ENCODE measurements around the gene CDR2L.
"Not testable (repeated sequence)": the region's sequence is repeated elsewhere in the genome, so short reads cannot be mapped to it uniquely, and the experiment has no call there.

Gene CDR2L

DNA sequence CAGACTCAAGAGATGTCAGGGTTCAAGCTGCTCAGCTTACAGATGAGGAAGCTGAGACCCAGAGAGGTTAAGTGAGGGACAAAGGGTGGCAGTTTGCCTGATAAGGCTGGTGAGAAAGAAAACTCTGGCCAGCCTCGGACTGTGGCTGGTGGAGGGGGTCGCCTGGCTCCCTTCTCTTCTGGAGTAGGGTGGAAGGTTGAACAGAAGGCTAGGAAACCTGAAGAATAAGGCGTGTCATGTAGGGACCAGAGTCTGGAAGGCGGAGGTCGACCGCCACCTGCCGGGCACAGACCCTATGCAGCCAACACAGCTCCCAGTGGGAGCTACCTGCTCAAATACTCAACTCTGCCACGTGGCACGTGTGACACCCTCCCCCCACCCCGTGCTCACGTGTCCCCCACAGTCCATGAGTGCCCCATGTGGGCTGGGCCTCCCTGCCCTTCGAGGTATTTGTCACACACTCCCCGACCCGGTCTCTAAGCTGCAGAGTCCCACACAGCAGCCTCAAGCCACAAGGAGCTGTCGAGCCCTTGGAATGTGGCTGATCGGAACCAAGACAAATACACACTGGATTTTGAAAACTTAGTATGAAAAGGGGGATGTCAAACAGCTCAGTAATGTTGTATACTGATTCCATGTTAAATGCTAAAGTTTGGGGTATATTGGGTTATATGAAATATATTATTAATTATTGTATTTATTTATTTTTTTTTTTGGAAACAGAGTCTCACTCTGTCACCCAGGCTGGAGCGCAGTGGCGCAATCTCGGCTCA is 26.7 kb upstream of the CDR2L start:
- Histone ChIP-seq H3K4me3 (ENCODE audit: low read length) (no peak overlapping the region), H3K27me3 (ENCODE audit: insufficient read depth, low read length) (peaks cover 14% of the 10 kb centered on the region), H3K27ac (ENCODE audit: low read depth, low read length) (no peak overlapping the region), H3K9ac (ENCODE audit: low read depth, low read length) (no peak overlapping the region), H3K36me3 (ENCODE audit: insufficient read depth, low read length) (no peaks in the 10 kb centered on the region), H3K4me1 (ENCODE audit: insufficient read depth, low read length) (no peaks in the 10 kb centered on the region), H3K9me3 (ENCODE audit: insufficient read depth, low read depth, low read length) (no peaks in the 10 kb centered on the region)
- 35% methylated on average over 19 of the region's 19 CpGs for WGBS

DNA sequence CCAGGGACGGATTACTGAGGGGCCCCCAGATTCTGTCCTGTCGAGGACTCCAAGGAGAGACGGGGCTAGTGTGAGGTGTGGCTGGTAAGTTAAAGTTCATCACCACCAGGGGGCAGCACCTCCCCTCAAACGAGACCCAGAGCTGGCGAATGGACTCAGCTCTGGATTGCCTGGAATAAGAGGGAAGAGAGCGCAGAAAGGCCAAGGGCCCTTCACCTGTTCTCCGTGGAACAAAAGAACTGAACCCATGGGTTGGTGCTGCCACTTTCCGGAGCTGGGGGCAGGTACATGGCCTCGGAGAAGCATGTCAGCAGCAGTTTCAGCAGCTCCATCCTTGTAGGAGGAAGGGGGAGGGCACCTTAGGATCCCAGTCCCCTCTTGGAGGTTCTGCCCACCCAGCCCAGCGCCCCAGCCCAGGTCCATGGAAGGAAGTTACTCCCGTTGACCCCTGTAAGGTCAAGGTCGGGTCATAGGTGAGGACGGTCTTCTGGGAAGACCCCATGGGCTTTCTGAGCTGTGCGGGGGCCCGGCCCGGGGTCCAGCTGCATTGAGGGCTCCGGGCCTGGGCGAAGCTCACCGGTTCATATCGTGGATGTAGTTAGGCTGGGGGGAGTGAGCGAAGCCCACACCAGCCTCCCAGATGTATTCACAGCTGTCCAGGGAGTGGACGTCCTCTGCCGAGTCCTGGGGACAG is 25.6 kb upstream of the CDR2L start:
- Histone ChIP-seq H3K4me3 (ENCODE audit: low read length) (no peak overlapping the region), H3K9me3 (ENCODE audit: insufficient read depth, low read depth, low read length) (no peaks in the 10 kb centered on the region), H3K27ac (ENCODE audit: low read depth, low read length) (no peak overlapping the region), H3K27me3 (ENCODE audit: insufficient read depth, low read length) (peaks cover 14% of the 10 kb centered on the region), H3K36me3 (ENCODE audit: insufficient read depth, low read length) (no peaks in the 10 kb centered on the region), H3K9ac (ENCODE audit: low read depth, low read length) (no peak overlapping the region), H3K4me1 (ENCODE audit: insufficient read depth, low read length) (no peaks in the 10 kb centered on the region)
- WGBS = 60% methylated on average over 23 of the region's 23 CpGs

DNA sequence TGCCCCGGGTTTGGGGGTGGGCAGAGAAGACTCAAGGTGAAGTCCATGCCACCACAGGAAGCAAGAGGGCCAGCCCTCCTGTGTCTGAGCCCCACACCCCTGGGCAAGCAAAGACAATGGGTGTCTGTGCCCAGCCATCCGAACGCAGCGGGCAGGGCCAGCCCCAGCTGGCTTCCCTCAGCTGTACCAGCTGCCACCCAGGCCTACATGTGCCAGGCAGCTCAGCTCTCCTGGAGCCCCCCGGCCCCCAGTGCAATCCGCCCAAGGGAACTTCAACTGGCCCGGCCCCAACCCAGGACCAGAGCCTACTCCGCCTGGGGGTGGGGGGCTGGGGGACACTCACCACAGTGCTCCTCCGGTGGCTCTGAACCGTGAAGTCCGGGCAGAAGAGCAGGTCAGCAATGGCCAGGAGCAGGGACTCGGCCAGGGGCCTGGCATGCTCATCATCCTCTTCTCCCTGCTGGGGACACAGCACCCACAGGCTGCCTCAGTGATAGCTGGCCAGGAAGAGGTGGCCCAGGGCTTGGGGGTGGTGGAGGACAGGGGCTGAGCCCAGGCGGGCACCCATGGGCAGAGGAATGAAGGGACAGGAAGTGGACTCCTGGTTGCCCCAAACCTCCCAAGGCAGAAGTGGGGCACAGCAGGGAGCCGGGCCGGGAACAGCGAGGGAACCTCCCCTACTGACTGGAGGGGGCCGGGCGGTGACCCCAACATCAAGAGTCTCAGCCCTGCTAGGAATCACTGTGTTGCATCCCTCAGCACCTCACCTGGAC is 24.6 kb upstream of the CDR2L start:
- peaks cover 14% of the 10 kb centered on the region for H3K27me3 ChIP-seq (ENCODE audit: insufficient read depth, low read length)
- H3K4me1 ChIP-seq (ENCODE audit: insufficient read depth, low read length) = no peaks in the 10 kb centered on the region
- no peak overlapping the region for H3K9ac ChIP-seq (ENCODE audit: low read depth, low read length)
- no peaks in the 10 kb centered on the region for H3K9me3 ChIP-seq (ENCODE audit: insufficient read depth, low read depth, low read length)
- 91% methylated on average over 18 of the region's 18 CpGs for WGBS
- H3K27ac ChIP-seq (ENCODE audit: low read depth, low read length) = no peak overlapping the region
- no peak overlapping the region for H3K4me3 ChIP-seq (ENCODE audit: low read length)
- H3K36me3 ChIP-seq (ENCODE audit: insufficient read depth, low read length) = no peaks in the 10 kb centered on the region

DNA sequence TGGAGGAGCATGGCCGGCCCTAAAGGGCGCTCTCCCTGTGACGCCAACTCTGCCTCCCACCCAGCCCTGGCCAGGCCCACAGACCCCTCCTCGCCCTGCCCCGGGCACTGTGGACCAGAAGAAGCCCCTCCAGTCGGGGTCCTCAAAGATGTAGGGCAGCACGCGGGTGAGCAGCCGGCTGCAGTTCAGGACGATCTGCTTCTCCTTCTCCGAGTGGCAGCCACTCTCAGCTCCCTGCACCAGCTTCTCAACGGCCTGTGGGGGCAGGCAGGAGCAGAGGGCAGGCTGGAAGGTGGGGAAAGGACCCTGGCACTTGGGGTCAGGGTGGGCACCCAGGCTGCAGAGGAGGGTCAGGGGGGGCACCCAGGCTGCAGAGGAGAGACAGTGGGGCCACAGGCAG is 23.8 kb upstream of the CDR2L start:
- Histone ChIP-seq H3K27ac (ENCODE audit: low read depth, low read length) (no peak overlapping the region), H3K9me3 (ENCODE audit: insufficient read depth, low read depth, low read length) (no peaks in the 10 kb centered on the region), H3K4me3 (ENCODE audit: low read length) (no peak overlapping the region), H3K36me3 (ENCODE audit: insufficient read depth, low read length) (no peaks in the 10 kb centered on the region), H3K4me1 (ENCODE audit: insufficient read depth, low read length) (0 out of 2 replicates have a peak, but pooled peaks cover 3% of the 10 kb centered on the region), H3K27me3 (ENCODE audit: insufficient read depth, low read length) (peaks cover 8% of the 10 kb centered on the region; the same call in 1 of the 2 replicates), H3K9ac (ENCODE audit: low read depth, low read length) (no peak overlapping the region)
- WGBS = 78% methylated on average over 12 of the region's 12 CpGs

DNA sequence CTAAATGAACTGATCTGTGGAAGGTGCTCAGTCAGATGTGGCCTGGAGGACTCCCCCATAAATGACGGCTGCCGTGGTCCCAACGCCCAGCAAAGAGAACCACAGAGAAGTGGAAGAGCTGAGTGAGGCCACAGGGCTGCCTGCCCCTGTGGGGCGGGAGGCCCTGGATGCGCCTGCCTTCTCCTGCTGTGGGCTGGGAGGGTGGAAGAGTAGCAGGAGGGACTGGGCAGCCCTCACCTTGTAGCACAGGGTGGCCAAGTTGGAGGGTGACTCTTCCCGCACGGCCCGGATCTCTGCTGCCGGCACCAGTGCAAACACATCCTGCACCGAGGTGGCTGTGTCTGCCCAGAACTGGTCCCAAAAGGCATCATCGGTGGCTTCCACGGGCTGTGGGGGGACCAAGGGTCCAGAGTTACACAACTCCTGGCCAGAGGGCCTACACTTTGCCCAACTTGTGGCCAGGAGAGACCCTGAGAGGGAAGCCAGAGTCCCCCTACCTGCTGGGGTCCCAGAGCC is 23.1 kb upstream of the CDR2L start:
- 93% methylated on average over 12 of the region's 12 CpGs for WGBS
- Histone ChIP-seq H3K36me3 (ENCODE audit: insufficient read depth, low read length) (no peaks in the 10 kb centered on the region), H3K4me3 (ENCODE audit: low read length) (no peak overlapping the region), H3K9me3 (ENCODE audit: insufficient read depth, low read depth, low read length) (no peaks in the 10 kb centered on the region), H3K27ac (ENCODE audit: low read depth, low read length) (no peak overlapping the region), H3K9ac (ENCODE audit: low read depth, low read length) (no peak overlapping the region), H3K4me1 (ENCODE audit: insufficient read depth, low read length) (0 out of 2 replicates have a peak, but pooled peaks cover 3% of the 10 kb centered on the region), H3K27me3 (ENCODE audit: insufficient read depth, low read length) (0 out of 2 replicates have a peak, but pooled peaks cover 2% of the 10 kb centered on the region)

DNA sequence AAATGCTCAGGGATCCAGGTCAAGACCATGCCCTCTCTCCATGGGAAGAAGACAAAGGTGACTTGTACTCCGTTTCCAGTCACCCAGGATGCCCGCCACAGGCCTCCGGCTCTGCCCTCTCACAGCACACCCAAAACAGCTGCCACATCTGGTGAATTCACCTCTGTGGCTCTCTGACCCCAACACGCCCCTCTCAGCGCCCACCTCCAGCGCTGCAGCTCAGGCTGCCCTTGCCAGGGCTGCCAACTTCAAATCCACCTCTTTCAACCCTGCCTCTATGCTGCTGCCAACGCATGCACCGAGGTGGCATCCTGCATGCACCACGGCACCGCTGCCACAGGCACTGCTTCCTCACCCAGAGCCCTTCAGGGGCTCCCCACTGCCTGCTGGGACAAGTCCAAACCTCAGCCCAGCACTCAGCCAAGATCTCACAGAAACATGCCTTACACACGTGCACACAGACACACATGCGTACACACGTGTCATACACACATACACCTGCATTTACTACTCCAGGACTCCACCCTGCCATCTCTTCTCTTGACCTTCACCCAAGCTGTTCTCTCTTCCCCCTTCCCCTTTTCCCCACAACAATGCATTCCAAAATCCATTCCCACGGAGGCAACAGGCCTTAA is 22.3 kb upstream of the CDR2L start:
- Histone ChIP-seq H3K27me3 (ENCODE audit: insufficient read depth, low read length) (peaks cover 3% of the 10 kb centered on the region), H3K4me3 (ENCODE audit: low read length) (no peak overlapping the region), H3K27ac (ENCODE audit: low read depth, low read length) (no peak overlapping the region), H3K9ac (ENCODE audit: low read depth, low read length) (no peak overlapping the region), H3K9me3 (ENCODE audit: insufficient read depth, low read depth, low read length) (no peaks in the 10 kb centered on the region), H3K36me3 (ENCODE audit: insufficient read depth, low read length) (no peaks in the 10 kb centered on the region), H3K4me1 (ENCODE audit: insufficient read depth, low read length) (0 out of 2 replicates have a peak, but pooled peaks cover 3% of the 10 kb centered on the region)
- WGBS = 88% methylated on average over 14 of the region's 14 CpGs

DNA sequence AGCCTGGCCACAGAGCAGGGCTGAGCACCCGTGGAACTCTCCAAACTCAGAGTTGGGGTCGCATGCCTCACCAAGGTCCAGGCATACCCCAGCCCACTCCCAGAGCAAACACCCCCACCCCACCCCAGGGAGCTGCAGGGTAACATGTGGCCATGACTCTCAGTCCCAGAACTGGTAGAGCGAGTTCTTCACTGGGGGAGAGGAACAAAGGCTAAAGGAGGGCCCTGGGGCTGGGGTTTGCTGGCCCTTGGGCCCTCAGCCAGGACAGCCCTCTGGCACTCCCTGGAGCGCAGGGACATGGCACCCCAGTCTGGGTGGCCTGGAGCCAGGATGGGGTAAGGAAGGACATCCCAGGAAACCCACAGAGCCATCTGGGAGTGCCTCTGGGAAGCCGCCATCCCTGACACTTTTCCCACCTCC is 19.1 kb upstream of the CDR2L start:
- H3K4me3 ChIP-seq (ENCODE audit: low read length) = no peak overlapping the region

DNA sequence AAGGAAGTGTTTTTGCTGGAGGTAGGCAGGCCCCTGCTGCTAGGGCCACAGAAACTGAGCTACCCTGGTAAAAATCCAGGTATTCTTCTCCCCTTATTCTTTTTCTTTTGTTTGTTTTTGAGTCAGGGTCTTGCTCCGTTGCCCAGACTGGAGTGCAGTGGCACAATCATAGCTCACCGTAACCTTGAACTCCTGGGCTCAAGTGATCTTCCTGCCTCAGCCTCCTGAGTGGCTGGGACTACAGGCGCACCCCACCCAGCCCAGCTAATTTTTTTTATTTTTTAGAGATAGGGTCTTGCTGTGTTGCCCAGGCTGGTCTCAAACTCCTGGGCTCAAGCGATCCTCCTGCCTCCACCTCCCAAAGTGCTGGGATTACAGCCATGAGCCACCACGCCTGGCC is 17.9 kb upstream of the CDR2L start:
- not testable (repeated sequence) for H3K9me3 ChIP-seq (ENCODE audit: insufficient read depth, low read depth, low read length); H3K36me3 ChIP-seq (ENCODE audit: insufficient read depth, low read length); H3K4me3 ChIP-seq (ENCODE audit: low read length); H3K9ac ChIP-seq (ENCODE audit: low read depth, low read length); H3K27ac ChIP-seq (ENCODE audit: low read depth, low read length); H3K4me1 ChIP-seq (ENCODE audit: insufficient read depth, low read length)
- peaks cover 46% of the 10 kb centered on the region for H3K27me3 ChIP-seq (ENCODE audit: insufficient read depth, low read length)
- WGBS = 94% methylated on average over 5 of the region's 5 CpGs

More for the DNA sequence above, 19.1 kb upstream of the CDR2L start:
- Histone ChIP-seq H3K9ac (ENCODE audit: low read depth, low read length) (no peak overlapping the region), H3K36me3 (ENCODE audit: insufficient read depth, low read length) (no peaks in the 10 kb centered on the region), H3K9me3 (ENCODE audit: insufficient read depth, low read depth, low read length) (no peaks in the 10 kb centered on the region), H3K27me3 (ENCODE audit: insufficient read depth, low read length) (peaks cover 35% of the 10 kb centered on the region), H3K27ac (ENCODE audit: low read depth, low read length) (no peak overlapping the region), H3K4me1 (ENCODE audit: insufficient read depth, low read length) (0 out of 2 replicates have a peak, but pooled peaks cover 3% of the 10 kb centered on the region)
- WGBS = 85% methylated on average over 5 of the region's 5 CpGs

DNA sequence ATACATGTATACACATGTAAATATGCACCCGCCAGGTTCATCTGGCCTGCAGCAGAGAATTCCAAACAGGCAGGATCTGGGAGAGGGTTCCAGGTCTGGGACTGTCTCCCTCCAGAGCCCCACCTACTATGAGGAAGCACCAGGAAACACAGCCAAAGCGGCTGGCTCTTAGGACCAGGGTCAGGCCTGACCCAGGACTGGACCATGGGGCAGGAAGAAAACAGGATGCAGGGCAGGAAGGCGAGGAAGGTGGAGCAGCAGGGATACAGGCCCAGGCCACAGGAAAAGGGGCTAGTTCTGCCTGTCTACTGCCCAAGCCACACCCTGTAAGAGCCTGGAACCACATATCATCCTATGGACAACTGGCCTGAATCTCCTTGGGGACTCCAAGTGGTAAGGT is 17.0 kb upstream of the CDR2L start:
- H3K4me1 ChIP-seq (ENCODE audit: insufficient read depth, low read length) = 0 out of 2 replicates have a peak, but pooled peaks cover 3% of the 10 kb centered on the region
- H3K27ac ChIP-seq (ENCODE audit: low read depth, low read length) = no peak overlapping the region
- 90% methylated on average over 3 of the region's 3 CpGs for WGBS
- H3K9me3 ChIP-seq (ENCODE audit: insufficient read depth, low read depth, low read length) = no peaks in the 10 kb centered on the region
- H3K36me3 ChIP-seq (ENCODE audit: insufficient read depth, low read length) = no peaks in the 10 kb centered on the region
- peaks cover 55% of the 10 kb centered on the region for H3K27me3 ChIP-seq (ENCODE audit: insufficient read depth, low read length)
- no peak overlapping the region for H3K4me3 ChIP-seq (ENCODE audit: low read length)
- H3K9ac ChIP-seq (ENCODE audit: low read depth, low read length) = no peak overlapping the region

DNA sequence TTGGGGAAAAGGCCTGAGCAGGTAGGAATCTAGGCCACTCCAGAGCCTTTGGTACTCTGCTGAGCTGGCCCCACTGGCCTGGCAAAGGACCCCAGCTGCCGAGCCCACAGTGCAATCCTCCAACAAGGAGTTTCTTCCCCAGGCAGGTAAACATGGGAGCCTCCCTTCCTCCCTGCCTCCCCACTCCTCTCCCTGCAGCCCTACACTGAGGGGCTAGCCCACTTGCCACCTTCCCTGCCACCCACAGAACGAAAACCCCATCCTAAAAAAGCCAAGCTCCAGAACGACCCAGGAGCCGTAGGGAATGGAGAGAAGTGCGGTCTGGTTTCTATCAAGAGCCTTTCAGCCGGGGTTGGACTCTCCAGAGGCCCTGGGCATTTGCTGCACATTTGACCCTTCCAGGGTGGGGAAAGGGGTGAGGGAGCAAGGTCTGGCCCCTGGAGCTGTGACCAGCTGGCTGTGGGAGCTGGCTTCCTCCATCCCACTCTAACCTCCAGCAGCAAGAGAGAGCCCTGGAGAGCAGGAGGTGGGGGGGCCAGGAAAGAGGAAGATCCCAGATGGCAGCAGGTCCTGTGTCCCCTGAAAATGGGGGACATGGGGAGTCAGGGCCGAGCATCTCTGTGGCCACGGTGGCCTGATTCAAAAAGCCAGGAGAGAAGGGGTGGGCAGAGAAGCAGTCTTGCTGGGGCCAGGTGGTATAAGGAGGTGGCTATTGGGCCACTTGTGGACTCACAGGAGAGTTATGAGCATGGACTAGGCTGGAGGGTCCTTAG is 16.2 kb upstream of the CDR2L start:
- peaks cover 64% of the 10 kb centered on the region for H3K27me3 ChIP-seq (ENCODE audit: insufficient read depth, low read length)
- no peak overlapping the region for H3K27ac ChIP-seq (ENCODE audit: low read depth, low read length)
- H3K9ac ChIP-seq (ENCODE audit: low read depth, low read length) = peak overlapping the region; percentile 43; the same call in 1 of the 2 replicates
- H3K4me1 ChIP-seq (ENCODE audit: insufficient read depth, low read length) = 0 out of 2 replicates have a peak, but pooled peaks cover 3% of the 10 kb centered on the region
- peak overlapping the region; percentile 63 for H3K4me3 ChIP-seq (ENCODE audit: low read length)
- 89% methylated on average over 8 of the region's 8 CpGs for WGBS
- H3K36me3 ChIP-seq (ENCODE audit: insufficient read depth, low read length) = no peaks in the 10 kb centered on the region
- no peaks in the 10 kb centered on the region for H3K9me3 ChIP-seq (ENCODE audit: insufficient read depth, low read depth, low read length)

Measured in HUES64 (cell line).